ENCODE results near the gene LIMCH1.
"Not testable (repeated sequence)": the region's sequence is repeated elsewhere in the genome, so short reads cannot be mapped to it uniquely, and the experiment has no call there.

LIMCH1 gene

GRCh38 chr4:41725254-41725653 lies 187.3 kb downstream of the LIMCH1 start:
- Histone ChIP-seq H3K4me3 (no peak overlapping the region), H3K27me3 (no peaks in the 10 kb centered on the region), H3K4me1 (no peaks in the 10 kb centered on the region), H3K9ac (no peak overlapping the region), H3K9me3 (peaks cover 6% of the 10 kb centered on the region; the same call in 1 of the 2 replicates), H3K27ac (no peak overlapping the region), H3K4me2 (no peak overlapping the region), H3K36me3 (no peaks in the 10 kb centered on the region), H4K20me1 (no peaks in the 10 kb centered on the region)
- no peak for TF ChIP-seq Cebpa-rat (IDR thresholded peaks at IDR 0.05)

DNA sequence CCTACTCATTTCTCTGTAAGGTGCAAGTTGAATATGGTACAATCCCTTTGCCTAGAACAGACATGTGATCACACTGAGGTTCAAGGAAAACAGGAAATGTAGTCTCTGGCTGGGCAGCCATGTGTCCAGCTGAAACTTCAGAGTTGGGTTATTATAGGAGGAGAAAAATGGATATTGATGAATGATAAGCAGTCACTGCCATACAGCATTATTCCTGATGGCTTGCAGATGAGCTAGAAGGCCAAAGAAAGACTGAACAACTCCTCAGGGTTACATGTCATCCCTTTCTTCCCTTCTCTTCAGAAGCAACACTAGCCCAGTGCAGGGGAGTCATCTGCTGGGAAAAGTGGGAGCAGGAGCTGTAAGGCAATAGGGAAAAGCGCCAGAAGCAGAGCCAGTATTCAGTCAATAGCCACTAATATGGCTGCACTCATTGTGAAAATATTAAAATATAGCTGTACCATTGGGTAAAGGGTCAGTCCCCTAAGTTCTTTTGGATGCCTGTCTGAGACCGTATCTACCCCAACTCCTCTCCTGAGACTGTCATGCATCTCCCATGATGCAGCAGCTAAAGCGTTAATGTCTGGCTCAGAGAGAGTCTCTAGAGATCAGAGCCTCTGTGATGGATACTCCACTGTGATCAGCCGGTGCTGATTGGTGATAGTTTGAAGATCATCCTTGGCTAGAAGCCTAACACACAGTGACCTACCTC lies 190.1 kb downstream of the LIMCH1 start:
- H3K9ac ChIP-seq: no peak overlapping the region
- no peaks in the 10 kb centered on the region for H4K20me1 ChIP-seq
- H3K4me2 ChIP-seq: no peak overlapping the region
- H3K27ac ChIP-seq: no peak overlapping the region
- H3K27me3 ChIP-seq: no peaks in the 10 kb centered on the region
- TF ChIP-seq Cebpa-rat (IDR thresholded peaks at IDR 0.05): no peak
- no peaks in the 10 kb centered on the region for H3K4me1 ChIP-seq
- no peak overlapping the region for H3K4me3 ChIP-seq
- H3K36me3 ChIP-seq: no peaks in the 10 kb centered on the region
- peaks cover 6% of the 10 kb centered on the region; the same call in 1 of the 2 replicates for H3K9me3 ChIP-seq

- Histone ChIP-seq H4K20me1 (no peaks in the 10 kb centered on the region), H3K9me3 (peaks cover 6% of the 10 kb centered on the region; the same call in 1 of the 2 replicates), H3K4me3 (no peak overlapping the region), H3K27ac (no peak overlapping the region), H3K4me1 (no peaks in the 10 kb centered on the region), H3K4me2 (no peak overlapping the region), H3K36me3 (no peaks in the 10 kb centered on the region), H3K27me3 (no peaks in the 10 kb centered on the region), H3K9ac (no peak overlapping the region)
- no peak for TF ChIP-seq Cebpa-rat (IDR thresholded peaks at IDR 0.05)
Measured at GRCh38 chr4:41728573-41728913, 190.6 kb downstream of the LIMCH1 start.

DNA sequence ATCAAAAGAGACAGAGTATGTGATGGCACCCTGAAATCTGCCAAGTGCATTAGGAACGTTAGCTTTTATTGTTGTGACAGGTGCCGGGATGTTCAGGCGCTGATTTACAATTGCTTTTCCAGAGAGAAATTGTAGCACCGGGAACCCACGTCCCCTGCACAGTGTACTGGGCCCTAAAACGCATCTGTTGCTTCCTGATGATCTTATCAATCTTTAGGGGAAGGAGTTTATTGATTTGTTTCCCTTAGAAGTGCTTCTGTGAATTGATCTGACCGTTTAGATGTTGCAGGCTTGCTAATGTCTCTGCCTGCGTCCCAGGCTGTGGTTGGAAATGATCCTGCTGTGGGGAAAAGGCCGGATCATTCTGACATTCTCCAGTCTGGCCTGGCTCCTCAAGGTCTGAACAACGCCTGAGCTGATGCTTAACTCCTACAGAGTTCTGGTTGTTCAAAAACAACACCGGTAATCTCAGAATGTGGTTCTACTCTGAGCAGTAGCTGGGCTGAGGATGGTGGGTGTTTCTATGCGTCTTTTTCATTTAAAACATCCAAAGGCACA lies 193.7 kb downstream of the LIMCH1 start:
- TF ChIP-seq Cebpa-rat (IDR thresholded peaks at IDR 0.05): no peak
- Histone ChIP-seq H3K27me3 (no peaks in the 10 kb centered on the region), H3K36me3 (no peaks in the 10 kb centered on the region), H3K4me1 (no peaks in the 10 kb centered on the region), H3K4me3 (no peak overlapping the region), H3K27ac (no peak overlapping the region), H4K20me1 (no peaks in the 10 kb centered on the region), H3K4me2 (no peak overlapping the region), H3K9ac (no peak overlapping the region), H3K9me3 (no peaks in the 10 kb centered on the region)

- H3K4me3 ChIP-seq: no peak overlapping the region
- no peaks in the 10 kb centered on the region for H3K27me3 ChIP-seq
- no peak overlapping the region for H3K9ac ChIP-seq
- TF ChIP-seq Cebpa-rat (IDR thresholded peaks at IDR 0.05): no peak
- H3K9me3 ChIP-seq: no peaks in the 10 kb centered on the region
- H3K4me2 ChIP-seq: no peak overlapping the region
- H3K36me3 ChIP-seq: no peaks in the 10 kb centered on the region
- no peaks in the 10 kb centered on the region for H4K20me1 ChIP-seq
- H3K4me1 ChIP-seq: no peaks in the 10 kb centered on the region
- no peak overlapping the region for H3K27ac ChIP-seq
Measured at GRCh38 chr4:41734371-41734770, 196.4 kb downstream of the LIMCH1 start.

GRCh38 chr4:41737491-41737890 lies 199.5 kb downstream of the LIMCH1 start:
- not testable (repeated sequence) for H3K36me3 ChIP-seq, H3K4me1 ChIP-seq, H3K27me3 ChIP-seq, H3K4me2 ChIP-seq, H3K9me3 ChIP-seq, H3K9ac ChIP-seq, H4K20me1 ChIP-seq, H3K4me3 ChIP-seq, H3K27ac ChIP-seq

- Histone ChIP-seq H3K27ac (no peak overlapping the region), H3K27me3 (no peaks in the 10 kb centered on the region), H3K9ac (no peak overlapping the region), H3K36me3 (no peaks in the 10 kb centered on the region), H4K20me1 (no peaks in the 10 kb centered on the region), H3K4me1 (no peaks in the 10 kb centered on the region), H3K4me3 (no peak overlapping the region), H3K4me2 (no peak overlapping the region), H3K9me3 (peaks cover 20% of the 10 kb centered on the region)
- TF ChIP-seq Cebpa-rat (IDR thresholded peaks at IDR 0.05): no peak
Measured at GRCh38 chr4:41741354-41741753, 203.4 kb downstream of the LIMCH1 start.

- Histone ChIP-seq H3K4me3 (no peak overlapping the region), H3K27ac (no peak overlapping the region), H4K20me1 (no peaks in the 10 kb centered on the region), H3K4me1 (no peaks in the 10 kb centered on the region), H3K36me3 (no peaks in the 10 kb centered on the region), H3K27me3 (peaks cover 19% of the 10 kb centered on the region), H3K9ac (no peak overlapping the region), H3K9me3 (peaks cover 54% of the 10 kb centered on the region), H3K4me2 (no peak overlapping the region)
- peak; percentile 19; the same call in 1 of the 2 replicates for TF ChIP-seq Cebpa-rat (IDR thresholded peaks at IDR 0.05)
Measured at GRCh38 chr4:41744572-41745291, 206.8 kb downstream of the LIMCH1 start.

GRCh38 chr4:41745292-41746024 lies 207.5 kb downstream of the LIMCH1 start:
- Histone ChIP-seq H4K20me1 (no peaks in the 10 kb centered on the region), H3K9me3 (peaks cover 61% of the 10 kb centered on the region), H3K27ac (no peak overlapping the region), H3K27me3 (peaks cover 26% of the 10 kb centered on the region), H3K4me3 (no peak overlapping the region; the same call in 1 of the 2 replicates), H3K9ac (no peak overlapping the region), H3K4me2 (no peak overlapping the region), H3K4me1 (no peaks in the 10 kb centered on the region), H3K36me3 (no peaks in the 10 kb centered on the region)
- TF ChIP-seq Cebpa-rat (IDR thresholded peaks at IDR 0.05): no peak

DNA sequence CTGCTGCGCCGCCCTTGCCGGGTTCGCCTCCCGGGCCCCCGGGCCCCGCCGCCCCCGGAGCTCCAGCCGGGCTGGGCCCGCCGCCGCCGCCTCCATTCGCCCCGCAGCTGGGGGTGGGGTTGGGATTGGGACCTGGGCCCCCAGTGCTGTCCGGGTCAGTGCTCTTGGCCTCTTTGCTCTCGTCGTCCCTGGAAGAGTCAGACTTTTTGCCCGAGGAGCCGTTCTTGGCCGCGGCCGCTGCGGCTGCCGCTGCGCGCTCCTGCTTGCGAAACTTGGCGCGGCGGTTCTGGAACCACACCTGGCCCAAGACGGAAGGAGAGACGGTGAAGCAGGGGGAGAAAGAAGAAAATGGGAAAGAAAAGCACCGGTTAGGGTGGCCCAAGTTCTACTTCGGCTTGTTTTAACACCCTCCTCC lies 208.1 kb downstream of the LIMCH1 start:
- H3K4me2 ChIP-seq: no peak overlapping the region
- no peaks in the 10 kb centered on the region for H4K20me1 ChIP-seq
- H3K4me3 ChIP-seq: no peak overlapping the region
- no peaks in the 10 kb centered on the region for H3K4me1 ChIP-seq
- no peak overlapping the region for H3K9ac ChIP-seq
- H3K36me3 ChIP-seq: no peaks in the 10 kb centered on the region
- no peak overlapping the region for H3K27ac ChIP-seq
- no peak for TF ChIP-seq Cebpa-rat (IDR thresholded peaks at IDR 0.05)
- H3K9me3 ChIP-seq: peaks cover 67% of the 10 kb centered on the region
- peaks cover 32% of the 10 kb centered on the region for H3K27me3 ChIP-seq
